NCI-H526 (cell line): ENCODE results near the gene TRIO.

Experiments
- DNase-seq, 2 experiments: peaks; one replicate each; lab custom pipeline; 2025; lab: John Stamatoyannopoulos, UW

Gene TRIO

GRCh38 chr5:14209222-14209822 lies 66.2 kb downstream of the TRIO start:
- DNase-seq = no peak

- DNase-seq = no peak
Measured at GRCh38 chr5:14209836-14210235, 66.7 kb downstream of the TRIO start.

GRCh38 chr5:14210729-14211128 lies 67.6 kb downstream of the TRIO start:
- no peak for DNase-seq

- DNase-seq = no peak
Measured at GRCh38 chr5:14211818-14212803, 69.0 kb downstream of the TRIO start.

GRCh38 chr5:14212838-14213237 lies 69.7 kb downstream of the TRIO start:
- DNase-seq = peak in 1 of 2 experiments; percentile 16

- no peak for DNase-seq
Measured at GRCh38 chr5:14213253-14213652, 70.1 kb downstream of the TRIO start.

GRCh38 chr5:14213813-14214585 lies 70.9 kb downstream of the TRIO start:
- no peak for DNase-seq

- no peak for DNase-seq
Measured at GRCh38 chr5:14215901-14216300, 72.8 kb downstream of the TRIO start.

GRCh38 chr5:14216372-14216771 lies 73.2 kb downstream of the TRIO start:
- no peak for DNase-seq

DNA sequence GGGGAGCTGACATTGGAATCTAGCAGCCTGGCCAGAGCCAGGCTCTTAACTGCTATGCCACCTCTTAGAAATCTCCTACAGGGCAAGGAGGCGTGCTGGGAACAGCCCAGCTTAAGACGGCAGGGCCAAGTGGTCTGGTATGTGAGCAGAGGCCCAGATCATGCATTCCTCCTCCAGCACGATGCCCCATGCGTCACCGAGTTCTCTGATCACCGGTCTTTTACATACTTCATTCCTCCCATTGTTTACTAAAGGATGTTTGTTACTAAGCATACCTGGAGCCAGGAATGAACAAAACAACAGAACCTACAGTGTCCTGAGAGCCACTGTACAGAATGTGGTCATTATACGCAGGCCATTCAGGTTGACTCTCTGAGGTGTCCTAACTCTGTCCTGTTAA lies 73.8 kb downstream of the TRIO start:
- DNase-seq = no peak

GRCh38 chr5:14217587-14217986 lies 74.4 kb downstream of the TRIO start:
- no peak for DNase-seq

- DNase-seq = no peak
Measured at GRCh38 chr5:14218011-14218410, 74.9 kb downstream of the TRIO start.

GRCh38 chr5:14218480-14218879 lies 75.3 kb downstream of the TRIO start:
- DNase-seq = no peak

DNA sequence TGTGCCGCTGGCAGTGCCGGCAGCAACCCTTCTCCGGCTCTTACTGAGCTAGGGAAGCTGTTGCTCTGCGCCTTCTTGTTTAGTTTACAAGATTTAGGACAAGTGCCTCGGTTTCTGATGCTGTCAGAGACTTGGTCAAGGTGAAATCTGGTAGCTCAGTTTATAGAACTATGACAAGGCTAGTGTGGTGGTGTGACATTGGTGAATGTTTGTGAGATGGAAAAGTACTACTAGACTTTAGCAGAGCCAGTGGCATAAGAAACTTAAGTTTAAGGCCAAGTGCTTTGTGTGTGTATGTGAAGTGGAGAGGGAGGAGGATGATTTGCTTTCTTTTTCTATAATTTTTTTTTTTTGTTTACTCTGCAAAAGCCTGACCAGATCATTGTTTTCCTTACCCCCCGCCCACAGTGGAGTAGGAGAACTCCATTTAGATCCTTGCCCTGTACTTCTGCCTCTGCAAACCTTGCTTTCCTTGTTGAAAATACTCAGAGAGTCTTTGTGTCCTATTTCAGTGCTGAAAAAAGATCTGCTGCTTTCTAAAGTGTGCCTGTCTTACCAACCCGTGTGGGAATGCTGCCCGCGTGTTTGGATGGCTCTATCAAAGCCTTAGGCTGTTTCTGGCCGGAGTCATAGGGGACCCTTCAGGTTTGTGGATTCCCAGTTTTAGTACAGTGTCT lies 75.9 kb downstream of the TRIO start:
- no peak for DNase-seq

DNA sequence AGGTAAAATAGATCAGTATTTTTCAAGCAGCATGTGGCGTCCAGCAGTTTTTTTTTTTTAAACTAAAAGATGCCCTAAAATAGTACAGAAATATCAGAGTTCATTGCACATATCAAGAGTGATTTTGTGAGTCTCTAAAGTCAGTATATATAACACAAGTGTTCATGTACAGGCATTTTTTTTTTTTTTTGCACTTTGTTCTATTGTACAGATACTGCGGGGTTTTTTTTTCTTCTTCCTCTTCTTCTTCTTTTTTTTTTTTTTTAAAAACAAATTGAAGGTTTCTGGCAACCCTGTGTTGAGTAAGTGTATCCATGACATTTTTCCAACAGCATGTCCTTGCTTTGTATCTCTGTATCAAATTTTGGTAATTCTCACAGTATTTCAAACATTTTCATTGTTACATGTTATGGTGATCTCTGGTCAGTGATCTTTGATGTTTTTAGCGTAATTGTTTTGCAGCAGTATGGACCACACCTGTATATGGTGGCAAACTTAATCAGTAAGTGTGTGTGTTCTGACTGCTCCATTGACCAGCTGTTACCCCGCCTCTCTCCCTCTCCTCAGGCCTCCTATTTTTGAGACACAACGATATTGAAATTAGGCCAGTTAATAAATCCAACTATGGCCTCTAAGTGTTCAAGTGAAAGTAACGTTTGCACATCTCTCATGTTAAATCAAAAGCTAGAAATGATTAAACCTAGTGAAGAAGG lies 76.8 kb downstream of the TRIO start:
- DNase-seq = no peak

DNA sequence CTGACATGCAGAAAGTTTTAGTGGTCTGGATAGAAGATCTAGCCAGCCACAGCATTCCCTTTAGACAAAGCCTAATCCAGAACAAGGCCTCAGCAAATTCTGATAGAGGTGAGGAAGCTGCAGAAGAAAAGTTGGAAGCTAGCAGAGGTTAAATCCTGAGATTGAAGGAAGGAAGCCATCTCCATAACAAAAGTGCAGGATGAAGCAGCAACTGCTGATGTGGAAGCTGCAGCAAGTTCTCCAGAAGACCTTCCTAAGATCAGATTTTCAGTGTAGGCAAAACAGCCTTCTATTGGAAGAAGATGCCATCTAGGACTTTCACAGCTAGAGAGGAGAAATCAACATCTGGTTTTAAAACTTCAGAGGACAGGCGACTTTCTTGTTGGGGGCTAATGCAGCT lies 77.5 kb downstream of the TRIO start:
- DNase-seq = no peak

DNA sequence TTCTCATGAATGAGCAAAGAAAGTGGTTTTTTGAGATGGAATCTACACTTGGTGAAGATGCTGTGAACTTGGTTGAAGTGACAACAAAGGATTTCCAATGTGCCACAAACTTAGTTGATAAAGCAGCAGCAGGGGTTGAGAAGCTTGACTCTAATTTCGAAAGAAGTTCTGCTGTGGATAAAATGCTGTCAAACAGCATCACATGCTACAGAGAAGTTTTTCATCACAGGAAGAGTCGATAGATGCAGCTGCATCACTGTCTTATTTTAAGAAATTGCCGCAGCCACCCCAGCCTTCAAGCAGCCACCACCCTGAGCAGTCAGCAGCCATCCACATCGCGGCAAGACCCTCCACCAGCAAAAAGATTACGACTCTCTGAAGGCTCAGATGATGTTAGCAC lies 78.6 kb downstream of the TRIO start:
- DNase-seq = no peak

DNA sequence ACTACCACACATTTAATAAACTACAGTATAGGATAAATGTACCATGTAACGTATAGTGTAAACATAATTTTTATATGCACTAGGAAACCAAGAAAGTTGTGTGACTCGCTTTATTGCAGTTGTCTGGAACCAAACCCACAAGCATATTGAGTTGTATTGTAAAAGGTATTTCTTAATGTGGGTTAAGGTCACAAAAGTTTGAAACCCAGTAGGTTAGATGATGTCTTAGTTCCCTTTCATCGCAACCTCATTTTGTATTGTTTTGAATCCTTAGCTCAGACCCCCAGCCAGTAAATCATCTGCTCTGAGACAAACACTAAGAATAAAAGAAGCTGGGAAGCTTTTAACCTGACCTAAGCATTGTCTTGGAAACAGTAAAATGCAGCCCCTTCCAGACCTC lies 79.1 kb downstream of the TRIO start:
- no peak for DNase-seq

- no peak for DNase-seq
Measured at GRCh38 chr5:14223372-14223771, 80.2 kb downstream of the TRIO start.

GRCh38 chr5:14225173-14225834 lies 82.2 kb downstream of the TRIO start:
- no peak for DNase-seq

DNA sequence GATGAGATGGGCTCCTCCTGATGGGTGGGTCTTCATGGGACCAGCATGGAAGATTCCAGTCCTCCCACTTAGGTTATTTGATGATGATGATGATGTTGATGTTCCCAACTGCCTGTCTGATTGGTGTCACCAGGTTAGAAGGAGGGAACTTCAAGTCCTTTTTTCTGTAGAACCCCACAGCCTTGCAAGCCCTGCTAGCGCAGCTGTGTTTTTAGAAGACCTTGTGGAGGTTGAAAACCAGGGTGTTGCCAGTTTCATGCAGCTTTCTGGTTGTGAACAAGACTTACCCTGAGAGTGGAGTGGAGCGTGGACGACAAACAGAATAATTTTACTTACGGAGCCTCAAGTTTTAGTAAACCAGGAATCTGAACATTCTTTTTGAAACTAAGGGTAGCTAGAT lies 83.0 kb downstream of the TRIO start:
- no peak for DNase-seq
